DMS79 treated with DMSO at 0.1 percent for 48 hours (cell line): Measurements from ENCODE around the gene TMEM247.
"Not testable (repeated sequence)": the region's sequence is repeated elsewhere in the genome, so short reads cannot be mapped to it uniquely, and the experiment has no call there.

ENCODE experiments used
- DNase-seq: peaks from one replicate; lab custom pipeline; 2025; lab: John Stamatoyannopoulos, UW

The TMEM247 gene

DNA sequence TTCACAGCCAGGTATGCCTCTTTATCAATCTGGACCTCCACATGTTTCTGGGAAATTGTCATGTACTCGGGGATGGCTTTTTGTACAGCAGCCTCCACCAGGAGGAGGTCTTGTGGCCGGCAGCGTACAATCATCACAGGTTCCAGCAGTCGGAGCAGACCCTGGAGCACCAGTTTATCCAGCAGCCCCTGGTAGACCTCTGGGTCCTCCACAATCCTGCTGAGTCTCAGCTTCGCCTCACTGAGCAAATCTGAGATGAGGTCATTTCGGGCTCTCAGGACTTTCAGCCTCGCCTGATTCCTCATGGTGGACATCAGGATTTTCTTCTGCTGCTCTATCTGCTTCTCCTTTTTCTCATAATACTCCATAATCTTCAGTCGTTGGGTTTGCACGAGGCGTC, 32.8 kb downstream of the TMEM247 start:
- no peak for DNase-seq

DNA sequence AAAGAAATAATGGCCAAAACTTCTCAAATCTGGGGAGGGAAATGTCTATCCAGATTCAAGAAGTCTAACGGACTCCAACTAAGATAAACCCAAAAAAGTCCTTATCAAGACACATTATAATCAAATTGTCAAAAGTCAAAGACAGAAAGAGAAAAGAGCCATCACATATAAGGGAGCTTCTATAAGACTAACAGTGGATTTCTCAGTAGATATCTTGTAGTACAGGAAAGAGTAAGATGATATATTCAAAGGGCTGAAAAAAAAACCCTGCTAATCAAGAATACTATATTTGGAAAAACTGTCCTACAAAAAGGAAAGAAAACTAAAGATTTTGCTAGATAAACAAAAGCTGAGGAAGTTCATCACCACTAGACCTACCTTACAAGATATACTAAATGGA, 35.4 kb downstream of the TMEM247 start:
- DNase-seq, result no peak

DNA sequence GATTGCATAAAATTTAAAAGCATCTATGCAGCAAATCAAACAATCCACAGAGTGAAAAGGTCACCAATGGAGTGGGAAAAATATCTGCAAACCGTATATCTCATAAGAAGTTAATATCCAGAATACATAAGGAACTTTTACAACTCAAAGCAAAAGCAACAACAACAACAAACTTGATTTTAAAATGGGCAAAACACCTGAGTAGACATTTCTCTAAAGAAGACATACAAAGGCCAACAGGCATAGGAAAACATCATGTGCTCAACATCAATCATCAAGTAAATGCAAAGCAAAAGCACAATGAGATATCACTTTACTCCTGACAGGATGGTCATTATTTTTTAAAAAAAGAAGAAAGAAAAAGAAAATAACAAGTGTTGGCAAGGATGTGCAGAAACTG, 38.1 kb downstream of the TMEM247 start:
- DNase-seq, result no peak

DNA sequence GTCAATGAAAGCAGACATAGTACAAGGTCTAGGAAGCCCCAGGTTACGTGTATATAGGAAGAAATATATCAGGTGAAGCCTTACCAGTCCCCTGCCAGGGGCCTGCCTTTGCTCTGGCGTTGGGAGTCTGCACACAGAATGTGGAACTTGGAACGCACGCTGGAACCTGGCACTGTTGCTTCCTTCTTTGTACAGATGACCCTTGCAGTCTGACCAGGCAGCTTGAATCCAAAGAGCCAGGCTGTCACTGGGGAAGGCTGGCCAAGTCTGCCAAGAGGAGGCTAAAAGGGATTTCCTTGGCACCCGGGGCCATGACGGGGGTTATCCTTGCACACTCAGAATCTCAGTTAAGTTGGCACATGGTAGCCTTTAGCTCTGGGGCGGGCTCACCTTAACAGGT, 39.5 kb downstream of the TMEM247 start:
- DNase-seq, result no peak

DNA sequence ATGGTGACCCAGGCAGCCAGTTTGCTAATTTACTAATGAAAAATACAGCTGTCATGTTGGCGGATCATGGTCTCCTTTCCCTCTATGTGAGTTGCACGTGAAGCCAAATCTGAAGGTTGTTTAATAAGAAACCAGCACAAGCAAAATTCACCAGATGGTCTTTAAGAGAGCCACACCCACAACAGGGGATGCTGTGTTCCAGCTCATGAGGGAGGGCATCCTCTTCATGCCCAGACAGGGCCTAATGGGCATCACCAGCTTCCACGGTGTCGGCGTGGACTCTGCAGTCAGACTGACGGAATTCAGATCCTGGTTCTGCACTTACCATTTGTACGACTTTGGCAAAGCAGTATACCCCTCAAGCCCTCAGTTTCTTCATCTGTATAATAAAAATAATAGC, 39.9 kb downstream of the TMEM247 start:
- no peak for DNase-seq

DNA sequence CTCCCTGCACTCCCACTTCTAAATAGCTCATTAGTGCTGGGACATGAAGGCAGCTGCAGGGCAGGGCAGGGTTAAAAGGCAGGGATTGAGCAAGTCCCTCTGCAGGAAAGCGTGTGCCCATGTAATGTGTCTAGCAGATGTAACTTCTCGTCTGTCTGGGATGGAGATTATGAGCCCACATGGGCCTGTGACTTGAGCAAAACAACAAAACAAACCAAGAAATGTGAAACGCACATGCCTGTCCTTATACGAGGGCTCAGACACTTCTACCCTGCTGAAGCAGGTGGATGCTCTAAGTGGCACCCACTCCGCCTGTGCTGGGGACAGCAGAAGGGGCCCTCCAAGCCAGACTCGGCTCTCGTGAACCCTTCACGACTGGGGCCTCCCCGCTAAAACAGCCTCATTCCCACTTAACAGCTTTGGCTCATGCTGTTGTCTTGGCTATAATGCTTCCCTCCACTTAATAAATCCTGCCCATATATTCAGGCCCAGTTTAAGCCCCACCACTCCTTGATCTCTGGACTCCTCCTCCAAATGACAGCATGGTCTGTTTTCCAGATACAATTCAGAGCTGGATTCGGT, 40.9 kb downstream of the TMEM247 start:
- DNase-seq, result no peak

DNA sequence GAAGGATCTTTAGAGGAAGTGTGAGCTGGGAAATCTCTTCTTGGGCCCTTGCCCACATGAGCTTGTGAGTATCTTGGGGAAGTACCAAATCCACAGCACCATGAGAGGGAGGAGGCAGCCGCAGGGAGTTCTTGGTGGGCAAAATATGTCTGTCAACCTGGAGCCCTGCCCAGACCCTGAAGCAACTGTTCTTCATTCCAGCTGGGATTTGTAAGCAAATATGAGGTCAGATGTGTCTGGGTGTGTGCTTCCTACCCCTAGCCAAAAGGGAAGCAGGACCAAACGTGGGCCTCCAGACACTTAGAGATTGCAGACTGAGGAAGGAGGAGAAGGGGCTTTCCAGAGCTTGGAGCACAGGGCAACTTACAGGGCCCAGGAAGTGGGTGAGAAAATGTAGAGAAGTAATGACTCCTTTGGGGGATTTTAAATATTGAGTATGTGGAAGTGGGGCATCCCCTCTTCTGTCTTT, 41.9 kb downstream of the TMEM247 start:
- no peak for DNase-seq

DNA sequence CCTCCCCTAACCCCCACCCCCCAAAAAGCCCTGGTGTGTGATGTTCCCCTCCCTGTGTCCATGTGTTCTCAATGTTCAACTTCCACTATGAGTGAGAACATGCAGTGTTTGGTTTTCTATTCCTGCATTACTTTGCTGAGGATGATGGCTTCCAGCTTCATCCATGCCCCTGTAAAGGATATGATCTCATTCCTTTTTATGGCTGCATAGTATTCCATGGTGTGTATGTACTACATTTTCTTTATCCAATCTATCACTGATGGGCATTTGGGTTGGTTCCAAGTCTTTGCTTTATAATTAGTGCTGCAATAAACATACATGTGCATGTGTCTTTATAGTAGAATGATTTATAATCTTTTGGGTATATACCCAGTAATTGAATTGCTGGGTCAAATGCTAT, 43.0 kb downstream of the TMEM247 start:
- not testable (repeated sequence) for DNase-seq

DNA sequence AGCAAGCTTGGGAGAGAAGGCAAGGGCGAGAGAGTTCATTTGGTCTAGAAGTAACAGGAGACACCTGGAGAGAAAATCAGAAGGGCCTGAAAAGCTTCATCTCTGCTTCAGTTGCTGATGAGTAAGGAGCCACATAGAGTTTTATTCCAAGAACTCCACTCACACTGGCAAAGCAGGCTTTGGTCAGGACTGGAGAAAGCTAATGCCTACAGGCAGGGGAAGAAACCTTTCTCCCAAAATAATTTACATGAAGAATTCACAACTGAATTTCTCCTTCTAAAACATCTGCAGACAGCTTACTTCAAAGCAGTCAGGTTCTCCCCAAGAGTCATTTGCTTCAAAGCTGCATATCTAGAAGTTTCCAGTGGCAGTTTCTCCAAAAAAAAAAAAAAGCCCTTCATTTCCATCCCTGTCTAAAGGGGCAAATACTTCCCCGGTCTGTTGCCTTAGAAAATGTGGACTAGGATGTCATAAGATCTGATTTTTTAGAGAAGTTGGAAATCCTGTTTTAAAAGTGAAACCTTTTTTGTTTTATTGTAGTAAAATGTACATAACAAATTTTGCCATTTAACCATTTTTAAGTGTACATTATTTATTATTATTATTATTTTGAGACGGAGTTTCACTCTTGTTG, 46.3 kb downstream of the TMEM247 start:
- no peak for DNase-seq

DNA sequence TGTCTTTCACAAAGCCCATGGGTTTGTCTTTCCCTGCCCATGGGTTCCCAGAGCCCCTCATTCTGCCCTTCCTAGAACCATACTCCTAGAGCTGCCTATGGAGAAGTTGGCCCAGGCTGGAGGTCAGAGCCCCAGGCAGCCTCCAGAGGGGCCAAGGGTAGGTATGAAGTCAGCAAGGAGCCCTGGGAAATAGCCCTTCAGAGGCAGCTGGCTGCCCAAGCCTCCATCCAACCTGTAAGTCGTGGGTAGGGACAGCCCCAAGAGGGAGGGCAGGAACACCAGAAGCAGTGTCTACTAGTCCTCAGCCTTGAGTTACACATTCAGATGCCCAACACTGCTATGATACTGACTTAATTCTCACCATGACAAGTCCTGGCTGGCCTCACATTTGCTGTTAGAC, 49.5 kb downstream of the TMEM247 start:
- DNase-seq, result no peak

DNA sequence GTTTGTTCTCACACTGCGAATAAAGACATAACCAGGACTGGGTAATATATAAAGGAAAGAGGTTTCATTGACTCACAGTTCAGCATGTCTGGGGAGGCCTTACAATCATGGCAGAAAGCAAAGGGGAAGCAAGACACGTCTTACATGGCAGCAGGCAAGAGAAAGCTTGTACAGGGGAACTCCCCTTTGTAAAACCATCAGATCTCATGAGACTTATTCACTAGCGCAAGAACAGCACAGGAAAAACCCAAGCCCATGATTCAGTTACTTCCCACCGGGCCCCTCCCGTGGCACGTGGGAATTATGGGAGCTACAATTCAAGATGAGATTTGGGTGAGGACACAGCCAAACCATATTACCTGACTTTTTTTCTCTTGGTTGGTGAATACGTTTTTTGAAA, 51.3 kb downstream of the TMEM247 start:
- no peak for DNase-seq

DNA sequence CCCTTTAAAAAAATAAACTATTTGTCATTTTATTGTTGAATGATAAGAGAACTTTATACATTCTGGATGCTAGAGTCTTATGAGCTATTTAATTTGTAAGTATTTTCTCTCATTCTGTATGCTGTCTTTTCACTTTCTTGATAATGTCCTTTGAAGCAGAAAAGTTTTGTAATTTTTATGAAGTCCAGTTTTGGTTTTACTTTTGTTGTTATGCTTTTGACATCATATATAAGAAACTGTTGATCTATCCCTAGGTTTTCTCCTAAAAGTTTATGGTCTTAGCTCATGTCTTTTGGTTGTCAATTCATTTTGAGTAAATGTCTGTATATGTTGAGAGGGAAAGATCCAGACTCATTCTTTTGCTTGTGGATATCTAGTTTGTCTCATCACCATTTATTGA, 52.5 kb downstream of the TMEM247 start:
- DNase-seq, result no peak
